ENCODE results near the gene PDIA2. TPM values are rescaled to one million over a fixed set of nuclear protein-coding genes. Genes with fewer than 3 reads are reported as not detected.
"Not testable (repeated sequence)": the region's sequence is repeated elsewhere in the genome, so short reads cannot be mapped to it uniquely, and the experiment has no call there.

The PDIA2 gene
- total RNA-seq, 1 donor: not detected

DNA sequence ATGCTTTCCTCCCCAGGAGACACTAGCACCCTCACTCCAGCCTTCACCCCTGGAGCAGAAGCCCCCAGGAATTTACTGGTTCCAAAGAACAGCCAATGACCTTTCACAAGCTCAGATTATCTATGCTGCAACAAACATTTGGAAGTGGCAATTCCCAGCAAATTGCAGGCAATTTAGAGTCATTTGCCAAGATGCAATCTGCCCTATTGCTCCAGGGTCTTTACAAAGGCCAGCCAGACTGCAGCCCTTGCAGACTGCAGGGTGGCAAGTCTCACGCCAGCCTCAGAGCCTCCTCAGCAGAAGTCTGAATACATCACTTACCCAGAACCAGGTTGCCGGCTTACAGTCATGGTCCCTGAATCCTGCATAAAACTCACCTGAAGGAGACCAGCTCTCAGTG is 47.8 kb downstream of the PDIA2 start:
- no peak for DNase-seq (ENCODE audit: low read depth)
- no peak overlapping the region for H3K4me3 ChIP-seq (ENCODE audit: low read depth, low read length)

DNA sequence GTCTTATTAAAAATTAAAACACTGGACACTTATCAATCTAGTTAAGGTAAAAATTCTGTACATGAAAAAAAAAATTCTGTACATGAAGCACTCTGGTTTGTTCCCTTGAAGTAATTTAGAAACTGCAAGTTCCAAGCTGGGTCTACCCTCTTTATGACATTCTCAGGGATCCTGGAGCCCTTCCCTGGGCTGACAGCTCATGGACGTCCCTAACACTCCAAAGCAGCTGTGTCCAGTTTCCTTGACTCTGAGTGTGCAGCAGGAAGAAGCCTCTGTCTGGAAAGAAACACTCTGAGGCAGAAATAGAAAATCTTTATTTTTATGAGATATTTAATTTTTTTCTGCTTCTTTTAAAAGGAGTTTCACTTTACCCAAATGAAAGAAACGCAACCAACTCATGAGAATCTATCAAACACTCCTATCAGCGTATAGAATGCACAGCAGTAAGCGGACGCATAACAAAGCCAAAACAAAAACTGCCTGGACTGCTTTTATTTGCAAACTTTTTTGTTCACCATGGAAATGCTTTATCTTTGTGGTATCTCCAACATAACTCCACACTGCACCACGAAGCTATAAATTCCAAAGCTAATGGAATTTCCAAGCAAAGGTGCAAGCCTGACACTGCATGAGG is 48.3 kb downstream of the PDIA2 start:
- not testable (repeated sequence) for H3K4me3 ChIP-seq (ENCODE audit: low read depth, low read length)
- peak; percentile 30 for DNase-seq (ENCODE audit: low read depth)

More for the DNA sequence above, 47.8 kb downstream of the PDIA2 start:
- TF ChIP-seq, protein P1, sequence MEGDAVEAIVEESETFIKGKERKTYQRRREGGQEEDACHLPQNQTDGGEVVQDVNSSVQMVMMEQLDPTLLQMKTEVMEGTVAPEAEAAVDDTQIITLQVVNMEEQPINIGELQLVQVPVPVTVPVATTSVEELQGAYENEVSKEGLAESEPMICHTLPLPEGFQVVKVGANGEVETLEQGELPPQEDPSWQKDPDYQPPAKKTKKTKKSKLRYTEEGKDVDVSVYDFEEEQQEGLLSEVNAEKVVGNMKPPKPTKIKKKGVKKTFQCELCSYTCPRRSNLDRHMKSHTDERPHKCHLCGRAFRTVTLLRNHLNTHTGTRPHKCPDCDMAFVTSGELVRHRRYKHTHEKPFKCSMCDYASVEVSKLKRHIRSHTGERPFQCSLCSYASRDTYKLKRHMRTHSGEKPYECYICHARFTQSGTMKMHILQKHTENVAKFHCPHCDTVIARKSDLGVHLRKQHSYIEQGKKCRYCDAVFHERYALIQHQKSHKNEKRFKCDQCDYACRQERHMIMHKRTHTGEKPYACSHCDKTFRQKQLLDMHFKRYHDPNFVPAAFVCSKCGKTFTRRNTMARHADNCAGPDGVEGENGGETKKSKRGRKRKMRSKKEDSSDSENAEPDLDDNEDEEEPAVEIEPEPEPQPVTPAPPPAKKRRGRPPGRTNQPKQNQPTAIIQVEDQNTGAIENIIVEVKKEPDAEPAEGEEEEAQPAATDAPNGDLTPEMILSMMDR (IDR thresholded peaks at IDR 0.05; ENCODE audit: insufficient read depth, low read length): no peak

DNA sequence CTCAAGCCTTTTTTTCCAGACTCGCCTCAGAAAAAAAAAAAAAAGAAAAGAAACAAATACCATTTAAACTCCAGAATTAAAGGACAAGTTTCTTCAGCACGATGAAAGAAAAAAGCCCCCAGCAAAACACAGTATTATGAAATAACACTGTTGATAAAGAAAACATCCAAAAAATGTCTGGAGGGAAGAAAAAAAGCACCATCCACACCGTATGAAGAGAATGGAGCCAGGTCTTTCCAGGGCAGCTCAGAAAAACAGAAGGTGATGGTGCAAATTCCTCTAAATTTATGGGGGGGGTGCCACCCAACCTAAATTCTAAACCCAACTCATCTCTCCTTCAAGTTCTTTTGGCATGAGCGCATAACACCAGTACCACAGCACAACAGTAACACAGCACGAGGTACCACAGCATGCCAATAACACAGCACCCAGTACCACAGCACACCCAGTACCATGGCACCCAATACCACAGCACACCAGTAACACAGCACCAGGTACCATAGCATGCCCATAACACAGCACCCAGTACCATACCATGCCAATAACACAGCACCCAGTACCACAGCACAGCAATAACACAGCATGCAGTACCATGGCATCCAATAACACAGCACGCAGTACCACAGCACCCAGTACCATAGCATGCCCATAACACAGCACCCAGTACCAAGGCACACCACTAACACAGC is 50.6 kb downstream of the PDIA2 start:
- DNase-seq (ENCODE audit: low read depth): peak; percentile 49
- H3K4me3 ChIP-seq (ENCODE audit: low read depth, low read length): no peak overlapping the region
- TF ChIP-seq, protein P1 (IDR thresholded peaks at IDR 0.05; ENCODE audit: insufficient read depth, low read length): no peak

DNA sequence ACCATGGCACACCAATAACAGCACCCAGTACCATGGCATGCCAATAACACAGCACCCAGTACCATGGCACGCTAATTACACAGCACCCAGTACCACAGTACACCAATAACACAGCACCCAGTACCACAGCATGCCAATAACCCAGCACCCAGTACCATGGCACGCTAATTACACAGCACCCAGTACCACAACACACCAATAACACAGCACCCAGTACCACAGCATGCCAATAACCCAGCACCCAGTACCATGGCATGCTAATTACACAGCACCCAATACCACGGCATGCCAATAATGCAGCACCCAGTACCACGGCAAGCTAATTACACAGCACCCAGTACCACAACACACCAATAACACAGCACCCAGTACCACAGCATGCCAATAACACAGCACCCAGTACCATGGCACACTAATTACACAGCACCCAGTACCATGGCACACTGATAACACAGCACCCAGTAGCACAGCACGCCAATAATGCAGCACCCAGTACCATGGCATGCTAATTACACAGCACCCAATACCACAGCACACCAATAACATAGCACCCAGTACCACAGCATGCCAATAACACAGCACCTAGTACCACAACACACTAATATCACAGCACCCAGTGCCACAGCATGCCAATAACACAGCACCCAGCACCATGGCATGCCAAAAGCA is 51.3 kb downstream of the PDIA2 start:
- DNase-seq (ENCODE audit: low read depth); H3K4me3 ChIP-seq (ENCODE audit: low read depth, low read length): not testable (repeated sequence)

DNA sequence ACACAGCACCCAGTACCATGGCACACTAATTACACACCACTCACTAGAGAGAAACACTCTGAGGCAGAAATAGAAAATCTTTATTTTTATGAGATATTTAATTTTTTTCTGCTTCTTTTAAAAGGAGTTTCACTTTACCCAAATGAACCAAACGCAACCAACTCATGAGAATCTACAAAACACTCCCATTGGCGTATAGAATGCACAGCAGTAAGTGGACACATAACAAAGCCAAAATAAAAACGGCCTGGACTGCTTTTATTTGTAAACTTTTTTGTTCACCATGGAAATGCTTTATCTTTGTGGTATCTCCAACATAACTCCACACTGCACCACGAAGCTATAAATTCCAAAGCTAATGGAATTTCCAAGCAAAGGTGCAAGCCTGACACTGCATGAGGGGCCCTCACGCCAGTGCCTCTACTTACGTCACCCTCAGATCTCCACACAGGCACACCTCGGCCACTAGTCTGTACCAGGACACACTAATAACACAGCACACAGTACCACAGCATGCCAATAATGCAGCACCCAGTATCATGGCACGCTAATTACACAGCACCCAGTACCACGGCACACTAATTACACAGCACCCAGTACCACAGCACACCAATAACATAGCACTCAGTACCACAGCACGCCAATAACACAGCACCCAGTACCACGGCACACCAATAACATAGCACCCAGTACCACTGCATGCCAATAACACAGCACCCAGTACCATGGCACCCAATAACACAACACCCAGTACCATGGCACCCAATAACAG is 52.1 kb downstream of the PDIA2 start:
- not testable (repeated sequence) for DNase-seq (ENCODE audit: low read depth); H3K4me3 ChIP-seq (ENCODE audit: low read depth, low read length)

DNA sequence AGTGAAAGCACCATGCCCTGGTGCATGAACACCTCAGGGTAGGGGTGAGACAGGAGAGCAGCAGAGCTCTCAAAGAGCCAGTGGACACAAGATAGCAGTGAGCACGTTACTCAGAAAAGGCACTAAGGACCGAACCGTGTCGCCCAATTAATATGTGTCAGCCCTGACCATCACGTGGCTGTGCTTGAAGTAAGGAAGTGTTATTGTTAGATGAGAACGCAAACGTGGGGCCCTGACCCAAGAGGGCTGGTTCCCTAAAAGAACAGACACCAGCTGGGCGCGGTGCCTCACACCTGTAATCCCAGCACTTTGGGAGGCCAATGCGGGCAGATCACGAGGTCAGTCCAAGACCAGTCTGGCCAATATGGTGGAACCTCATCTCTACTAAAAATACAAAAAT is 53.3 kb downstream of the PDIA2 start:
- H3K4me3 ChIP-seq (ENCODE audit: low read depth, low read length): no peak overlapping the region
- TF ChIP-seq, protein P1 (IDR thresholded peaks at IDR 0.05; ENCODE audit: insufficient read depth, low read length): no peak
- no peak for DNase-seq (ENCODE audit: low read depth)

Other genes starting within 250 kb of the PDIA2 start
- 5.1 and 6.1 TPM in 2 replicates for gene POLR3K, start 229.6 kb upstream of the PDIA2 start, total RNA-seq (ENCODE audit: low replicate concordance)
- 11.8 and 15.8 TPM in 2 replicates for gene SNRNP25, start 229.3 kb upstream of the PDIA2 start, total RNA-seq (ENCODE audit: low replicate concordance)
- gene RHBDF1, start 210.5 kb upstream of the PDIA2 start, total RNA-seq (ENCODE audit: low replicate concordance): 39.4 and 66.8 TPM in 2 replicates
- gene MPG, start 204.9 kb upstream of the PDIA2 start, total RNA-seq (ENCODE audit: low replicate concordance): 53.1 and 124 TPM in 2 replicates
- 7.1 and 13.0 TPM in 2 replicates for gene NPRL3, start 144.5 kb upstream of the PDIA2 start, total RNA-seq (ENCODE audit: low replicate concordance)
- not detected in 2 replicates for gene HBZ, start 130.5 kb upstream of the PDIA2 start, total RNA-seq (ENCODE audit: low replicate concordance)
- gene HBM, start 117.2 kb upstream of the PDIA2 start, total RNA-seq (ENCODE audit: low replicate concordance): not detected in 2 replicates
- not detected in 2 replicates for gene HBA2, start 110.3 kb upstream of the PDIA2 start, total RNA-seq (ENCODE audit: low replicate concordance)
- not detected in 2 replicates for gene HBA1, start 106.5 kb upstream of the PDIA2 start, total RNA-seq (ENCODE audit: low replicate concordance)
- gene HBQ1, start 102.7 kb upstream of the PDIA2 start, total RNA-seq (ENCODE audit: low replicate concordance): 0.63 TPM in 1 of 2 replicates, not detected in the other
- gene LUC7L, start 53.7 kb upstream of the PDIA2 start, total RNA-seq (ENCODE audit: low replicate concordance): 37.0 and 82.3 TPM in 2 replicates
- gene FAM234A, start 48.3 kb upstream of the PDIA2 start, total RNA-seq (ENCODE audit: low replicate concordance): 49.5 and 72.0 TPM in 2 replicates
- gene RGS11, start 7.2 kb upstream of the PDIA2 start, total RNA-seq (ENCODE audit: low replicate concordance): 1.2 and 2.0 TPM in 2 replicates
- 1.6 TPM in 1 of 2 replicates, not detected in the other for gene ARHGDIG, start 2.6 kb upstream of the PDIA2 start, total RNA-seq (ENCODE audit: low replicate concordance)
- gene AXIN1, start 69.6 kb downstream of the PDIA2 start, total RNA-seq (ENCODE audit: low replicate concordance): 13.4 and 26.4 TPM in 2 replicates
- 49.3 and 83.6 TPM in 2 replicates for gene MRPL28, start 87.4 kb downstream of the PDIA2 start, total RNA-seq (ENCODE audit: low replicate concordance)
- 25.2 and 51.2 TPM in 2 replicates for gene PGAP6, start 98.8 kb downstream of the PDIA2 start, total RNA-seq (ENCODE audit: low replicate concordance)
- 35.8 and 75.8 TPM in 2 replicates for gene NME4, start 114.0 kb downstream of the PDIA2 start, total RNA-seq (ENCODE audit: low replicate concordance)
- 6.1 and 8.1 TPM in 2 replicates for gene DECR2, start 118.7 kb downstream of the PDIA2 start, total RNA-seq (ENCODE audit: low replicate concordance)
- gene RAB11FIP3, start 142.5 kb downstream of the PDIA2 start, total RNA-seq (ENCODE audit: low replicate concordance): 14.7 and 24.4 TPM in 2 replicates
- gene CAPN15, start 244.5 kb downstream of the PDIA2 start, total RNA-seq (ENCODE audit: low replicate concordance): 31.6 and 43.9 TPM in 2 replicates